Chondrocyte (in vitro differentiated cells): ENCODE data around the gene P2RX3. TPM values are rescaled to one million over a fixed set of nuclear protein-coding genes. Genes with fewer than 3 reads are reported as not detected.

Experiments used
- DNase-seq: peaks from one replicate; pipeline ENCODE4 v3.0.0; 2021; ENCODE audit warnings: mixed read lengths, low spot score
- H3K27ac Mint-ChIP-seq: one replicate; pipeline ENCODE4 v1.8.0; 2021; ENCODE audit warnings: mild to moderate bottlenecking, moderate library complexity, mixed read lengths; ENCODE audit not compliant: unreplicated experiment
- H3K27me3 Mint-ChIP-seq: 2 replicates; pipeline ENCODE4 v1.8.0; 2021; ENCODE audit warnings: low read depth, mixed read lengths
- H3K36me3 Mint-ChIP-seq: 2 replicates; pipeline ENCODE4 v1.8.0; 2021; ENCODE audit warnings: low read depth, mixed read lengths
- H3K4me1 Mint-ChIP-seq: 2 replicates; pipeline ENCODE4 v1.8.0; 2021; ENCODE audit warnings: low read depth, mild to moderate bottlenecking, mixed read lengths
- H3K4me3 Mint-ChIP-seq: one replicate; pipeline ENCODE4 v1.8.0; 2021; ENCODE audit warnings: mild to moderate bottlenecking, moderate library complexity, mixed read lengths; ENCODE audit not compliant: unreplicated experiment
- H3K9me3 Mint-ChIP-seq: 2 replicates; pipeline ENCODE4 v1.8.0; 2021; ENCODE audit warnings: low read depth, mixed read lengths
- CTCF ChIP-seq: fragments of 200-600 bp; sonication (generic); IDR thresholded peaks from 2 replicates; pipeline ENCODE4 v1.5.0; 2021; ENCODE audit warnings: antibody characterized with exemption, mild to moderate bottlenecking, moderate library complexity
- total RNA-seq: library from RNA; stranded (reverse); gene quantifications from 3 replicates; pipeline ENCODE4 v1.2.1, GENCODE V29; 2021

P2RX3 gene
- total RNA-seq, 1 donor from 2014 or later, result not detected

- no peak overlapping the region for H3K4me3 Mint-ChIP-seq
- DNase-seq, result no peak
- H3K27me3 Mint-ChIP-seq, result peaks cover 17% of the 10 kb centered on the region
- peaks cover 3% of the 10 kb centered on the region for H3K4me1 Mint-ChIP-seq
- no peak overlapping the region for H3K27ac Mint-ChIP-seq
- no peaks in the 10 kb centered on the region for H3K9me3 Mint-ChIP-seq
- H3K36me3 Mint-ChIP-seq, result peaks cover 8% of the 10 kb centered on the region
- TF ChIP-seq CTCF, result no peak
Observed at GRCh38 chr11:57405271-57405860, 67.2 kb downstream of the P2RX3 start.

GRCh38 chr11:57406337-57406904, 68.3 kb downstream of the P2RX3 start:
- H3K4me1 Mint-ChIP-seq, result peaks cover 4% of the 10 kb centered on the region
- H3K36me3 Mint-ChIP-seq, result peaks cover 8% of the 10 kb centered on the region
- no peak for DNase-seq
- peaks cover 11% of the 10 kb centered on the region for H3K27me3 Mint-ChIP-seq
- H3K4me3 Mint-ChIP-seq, result no peak overlapping the region
- H3K27ac Mint-ChIP-seq, result no peak overlapping the region
- H3K9me3 Mint-ChIP-seq, result no peaks in the 10 kb centered on the region
- no peak for TF ChIP-seq CTCF

GRCh38 chr11:57407010-57407920, 69.1 kb downstream of the P2RX3 start:
- no peak for TF ChIP-seq CTCF
- Mint-ChIP-seq H3K36me3 (peaks cover 8% of the 10 kb centered on the region), H3K9me3 (no peaks in the 10 kb centered on the region), H3K4me3 (no peak overlapping the region), H3K4me1 (peaks cover 4% of the 10 kb centered on the region), H3K27me3 (peaks cover 10% of the 10 kb centered on the region), H3K27ac (no peak overlapping the region)
- DNase-seq, result no peak

- DNase-seq, result no peak
- Mint-ChIP-seq H3K4me3 (no peak overlapping the region), H3K9me3 (no peaks in the 10 kb centered on the region), H3K27me3 (peaks cover 2% of the 10 kb centered on the region), H3K27ac (no peak overlapping the region), H3K36me3 (peaks cover 8% of the 10 kb centered on the region), H3K4me1 (peaks cover 4% of the 10 kb centered on the region)
- TF ChIP-seq CTCF, result no peak
Observed at GRCh38 chr11:57407941-57408475, 69.9 kb downstream of the P2RX3 start.

GRCh38 chr11:57408771-57409170, 70.6 kb downstream of the P2RX3 start:
- H3K9me3 Mint-ChIP-seq, result no peaks in the 10 kb centered on the region
- H3K4me1 Mint-ChIP-seq, result peaks cover 4% of the 10 kb centered on the region
- no peak for DNase-seq
- H3K27ac Mint-ChIP-seq, result no peak overlapping the region
- H3K27me3 Mint-ChIP-seq, result no peaks in the 10 kb centered on the region
- no peak overlapping the region for H3K4me3 Mint-ChIP-seq
- H3K36me3 Mint-ChIP-seq, result peaks cover 16% of the 10 kb centered on the region
- no peak for TF ChIP-seq CTCF
